T-helper 2 cell treated with Interferon-gamma antibody and Interleukin-4, amounts not matched to agents 100 ng/mL and 5 ng/mL, for 36 hours (primary cell): ENCODE results near the gene MCTP1. TPM values are rescaled to one million over a fixed set of nuclear protein-coding genes. Genes with fewer than 3 reads are reported as not detected.

ENCODE experiments used
- intact Hi-C: fragments of 100-400 bp; cut with micrococcal nuclease; formaldehyde crosslinking; loops from one replicate; pipeline ENCODE4 v1.15.1; 2023
- total RNA-seq: library from RNA; stranded (reverse); gene quantifications from 2 replicates; pipeline ENCODE4 v1.2.3, GENCODE V29; 2022

The MCTP1 gene
- total RNA-seq, 1 donor from 2014 or later, result not detected

- intact Hi-C loops, result no loop called here
Observed at GRCh38 chr5:94675965-94676618, 608.8 kb downstream of the MCTP1 start.

GRCh38 chr5:94674490-94675382, 610.2 kb downstream of the MCTP1 start:
- intact Hi-C loops, result no loop called here

GRCh38 chr5:94672746-94673145, 612.1 kb downstream of the MCTP1 start:
- intact Hi-C loops, result no loop called here

DNA sequence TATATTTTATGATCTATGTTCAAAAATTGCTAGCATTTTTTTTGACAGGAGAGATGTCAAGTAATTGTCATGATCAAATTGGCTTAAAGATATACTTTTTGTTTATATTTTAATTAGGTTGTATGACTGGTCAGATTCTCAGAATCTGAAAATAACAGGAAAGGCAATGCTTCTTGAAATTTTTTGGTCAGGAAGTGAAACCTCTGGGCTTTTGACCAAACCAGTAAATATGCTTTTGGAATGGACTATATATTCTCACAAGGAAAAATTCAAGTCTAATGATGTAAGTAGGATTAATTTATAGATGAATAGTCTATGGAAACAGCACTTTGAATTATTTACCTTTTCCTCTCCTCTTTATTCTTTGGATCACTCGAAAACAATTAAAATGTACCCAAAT, 614.2 kb downstream of the MCTP1 start:
- intact Hi-C loops, result no loop called here

GRCh38 chr5:94667937-94668336, 617.0 kb downstream of the MCTP1 start:
- intact Hi-C loops, result no loop called here

GRCh38 chr5:94661086-94661485, 623.8 kb downstream of the MCTP1 start:
- intact Hi-C loops, result no loop called here

DNA sequence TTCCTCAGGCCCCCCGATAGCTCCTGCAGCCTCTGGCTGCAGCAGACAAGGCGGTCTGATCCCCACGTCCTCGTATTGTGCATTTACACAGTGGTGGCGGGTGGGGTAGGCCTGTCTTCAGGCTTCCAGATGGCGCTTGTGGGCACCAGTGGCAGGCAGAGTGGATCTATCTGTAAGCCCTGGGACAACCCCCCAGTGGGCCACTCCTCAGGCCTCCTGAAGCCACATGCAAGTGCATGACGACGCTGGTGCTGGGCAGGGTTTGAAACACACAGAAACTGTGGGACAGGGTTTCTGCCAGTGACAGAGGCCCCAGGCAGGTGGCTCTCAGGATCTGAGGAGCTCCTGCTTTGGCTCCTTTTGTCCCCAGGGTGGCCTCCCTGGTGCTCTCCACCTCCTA, 624.4 kb downstream of the MCTP1 start:
- intact Hi-C loops, result no loop called here

- intact Hi-C loops, result no loop called here
Observed at GRCh38 chr5:94658272-94658671, 626.6 kb downstream of the MCTP1 start.

Other genes with a start within 250 kb of the MCTP1 start
- not detected in 2 replicates for gene FAM81B, start 106.3 kb upstream of the MCTP1 start, total RNA-seq